HepG2 (cell line): ENCODE results near the gene GON7. TPM values are rescaled to one million over a fixed set of nuclear protein-coding genes. Genes with fewer than 3 reads are reported as not detected.
A peak's percentile ranks its signal among the peaks of the same experiment; 100 is the strongest.

ENCODE experiments used
- CHCHD3 ChIP-seq: sonication (generic); formaldehyde crosslinking; IDR thresholded peaks from 2 replicates; pipeline ENCODE4 v1.8.0; 2022; ENCODE audit warnings: mild to moderate bottlenecking, missing genetic modification reagents, moderate library complexity
- DZIP1 ChIP-seq: sonication (generic); formaldehyde crosslinking; IDR thresholded peaks from 2 replicates; pipeline ENCODE4 v1.5.0; 2020; ENCODE audit warnings: mild to moderate bottlenecking, missing genetic modification reagents
- GZF1 ChIP-seq: sonication (generic); formaldehyde crosslinking; IDR thresholded peaks from 2 replicates; pipeline ENCODE4 v1.5.1; 2020; ENCODE audit warnings: mild to moderate bottlenecking, missing genetic modification reagents
- HDAC6 ChIP-seq: fragments of 200-600 bp; sonication (generic); IDR thresholded peaks from 2 replicates; pipeline ENCODE4 v1.7.0; 2017; ENCODE audit warnings: mild to moderate bottlenecking, antibody characterized with exemption, low read length, low read depth
- HOXA3 ChIP-seq: sonication (generic); formaldehyde crosslinking; IDR thresholded peaks from 2 replicates; pipeline ENCODE4 v1.5.0; 2020; ENCODE audit warnings: missing genetic modification reagents
- KMT2B ChIP-seq: IDR thresholded peaks from 2 replicates; pipeline ENCODE4 v1.6.1; 2016; ENCODE audit warnings: missing genetic modification reagents, missing compliant biosample characterization
- MED1 ChIP-seq: sonication (generic); formaldehyde crosslinking; IDR thresholded peaks from 2 replicates; pipeline ENCODE4 v1.4.0; 2020; ENCODE audit warnings: missing genetic modification reagents
- RBAK ChIP-seq: sonication (generic); formaldehyde crosslinking; IDR thresholded peaks from 2 replicates; pipeline ENCODE4 v1.5.1; 2020; ENCODE audit warnings: mild to moderate bottlenecking, missing genetic modification reagents
- REL ChIP-seq: sonication (generic); formaldehyde crosslinking; conservative IDR thresholded peaks from 2 replicates; pipeline ENCODE4 v1.8.0; 2022; ENCODE audit warnings: mild to moderate bottlenecking, missing genetic modification reagents, moderate library complexity
- REPIN1 ChIP-seq: sonication (generic); formaldehyde crosslinking; IDR thresholded peaks from 2 replicates; pipeline ENCODE4 v1.8.0; 2022; ENCODE audit warnings: missing genetic modification reagents, low read depth, mild to moderate bottlenecking, borderline replicate concordance
- SMYD3 ChIP-seq: sonication (generic); formaldehyde crosslinking; IDR thresholded peaks from 2 replicates; pipeline ENCODE4 v1.8.1; 2023; ENCODE audit warnings: mild to moderate bottlenecking, missing genetic modification reagents
- SRF ChIP-seq: IDR thresholded peaks from 2 replicates; pipeline ENCODE4 v1.6.1; 2011; ENCODE audit warnings: mild to moderate bottlenecking, low read depth, low read length, moderate library complexity
- TFAP4 ChIP-seq: sonication (generic); IDR thresholded peaks from 2 replicates; pipeline ENCODE4 v1.6.1; 2016; ENCODE audit warnings: low read depth, borderline replicate concordance
- ZBTB25 ChIP-seq: IDR thresholded peaks from 2 replicates; pipeline ENCODE4 v1.6.1; 2018; ENCODE audit warnings: missing genetic modification reagents
- ZEB1 ChIP-seq: IDR thresholded peaks from 2 replicates; pipeline ENCODE4 v1.6.1; 2012; ENCODE audit warnings: mild to moderate bottlenecking, low read depth, inconsistent platforms; ENCODE audit not compliant: insufficient replicate concordance
- ZNF546 ChIP-seq: sonication (generic); formaldehyde crosslinking; conservative IDR thresholded peaks from 2 replicates; pipeline ENCODE4 v1.8.1; 2023; ENCODE audit warnings: mild to moderate bottlenecking, missing genetic modification reagents
- ZNF619 ChIP-seq: sonication (generic); formaldehyde crosslinking; IDR thresholded peaks from 2 replicates; pipeline ENCODE4 v1.4.0; 2020; ENCODE audit warnings: mild to moderate bottlenecking, missing genetic modification reagents
- ZNF670 ChIP-seq: sonication (generic); formaldehyde crosslinking; IDR thresholded peaks from 2 replicates; pipeline ENCODE4 v1.8.0; 2022; ENCODE audit warnings: mild to moderate bottlenecking, missing genetic modification reagents, borderline replicate concordance
- ZSCAN31 ChIP-seq: sonication (generic); formaldehyde crosslinking; IDR thresholded peaks from 2 replicates; pipeline ENCODE4 v1.5.0; 2020; ENCODE audit warnings: low read depth, mild to moderate bottlenecking, missing genetic modification reagents
- polyA plus RNA-seq, 8 experiments: library from polyadenylated mRNA; depleted of rRNA in 3 of 8; stranded (reverse) in 7 of 8; unstranded in 1 of 8; fragments of >200 nt; fragmentation: Illumina TruSeq in 4 of 8; extraction: Trizol in 4 of 8; gene quantifications; 2 replicates each; pipeline versions ENCODE4 v1.2.1 to v1.2.3, GENCODE V29; 2011 to 2016; ENCODE audit warnings: low read depth in 4 of 8, missing spikeins in 1 of 8, mixed read lengths in 1 of 8; ENCODE audit not compliant: insufficient read depth in 1 of 8
- total RNA-seq, 5 experiments: library from RNA; depleted of rRNA; stranded (reverse); fragments of >200 nt; fragmentation: Illumina TruSeq; extraction: Trizol; gene quantifications; 2 replicates each; pipeline ENCODE4 v1.2.3, GENCODE V29; 2016; ENCODE audit warnings: low read depth in 1 of 5
- TF ChIP-seq, protein P1 (sequence below): sonication (generic); formaldehyde crosslinking; IDR thresholded peaks from 2 replicates; pipeline ENCODE4 v1.5.0; 2020; ENCODE audit warnings: missing genetic modification reagents, mild to moderate bottlenecking, borderline replicate concordance
- TF ChIP-seq, protein P2 (sequence below): IDR thresholded peaks from 2 replicates; pipeline ENCODE4 v1.6.1; 2016; ENCODE audit warnings: mild to moderate bottlenecking, missing biosample characterization, missing genetic modification reagents

The GON7 gene
- total and polyA plus RNA-seq, 2 of the 13 experiments (the other 11 are each of a cell fraction or from before 2014, with no cell fraction given): 11.9 to 28.0 TPM

DNA sequence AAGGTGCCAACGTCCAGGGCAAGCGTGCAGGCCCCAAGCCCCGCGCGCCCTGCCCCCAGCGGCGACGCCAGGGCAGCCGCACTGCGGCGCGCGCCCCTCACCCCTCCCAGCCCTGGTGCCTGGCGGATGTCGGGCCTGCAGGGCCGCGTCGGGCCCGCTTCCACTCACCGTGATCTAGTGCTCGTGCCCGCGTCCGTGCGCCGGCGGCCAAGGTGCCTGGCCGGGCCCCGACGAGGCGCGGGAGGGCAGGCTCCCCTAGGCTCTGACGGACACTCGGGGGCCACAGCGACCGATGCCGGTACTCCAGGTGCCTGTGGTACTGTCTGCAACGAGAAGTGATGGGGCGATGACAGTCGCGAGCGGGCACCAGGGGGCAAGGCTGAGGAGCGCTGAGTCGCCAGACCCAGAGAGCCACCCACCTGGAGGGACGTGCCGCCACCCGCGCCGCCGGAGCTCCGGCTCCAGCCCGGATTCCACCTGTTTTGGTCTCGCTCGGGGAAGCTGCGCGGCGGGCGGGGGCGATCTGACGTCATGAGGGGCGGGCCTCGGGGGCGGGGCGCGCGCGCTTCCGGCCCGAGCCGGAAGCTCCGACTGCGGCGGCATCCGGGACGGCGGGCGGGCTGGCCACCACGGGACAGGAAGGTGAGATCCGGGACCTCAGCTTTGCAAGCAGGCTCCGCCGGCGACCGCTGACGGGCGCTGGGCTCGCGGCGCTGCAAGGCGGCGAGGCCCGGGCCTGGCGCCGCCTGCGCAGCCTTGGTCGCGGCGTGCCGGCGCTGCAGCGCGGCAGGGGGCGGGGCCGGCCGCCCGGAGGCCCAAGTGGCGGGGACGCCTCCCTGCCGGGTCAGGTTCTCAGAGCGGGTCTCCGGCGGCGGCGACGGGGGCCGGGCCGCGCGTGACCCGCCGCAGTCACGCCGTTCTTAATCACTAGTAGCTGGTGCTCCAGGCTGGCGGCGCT lies 22.2 kb downstream of the GON7 start, which contains the start of the genes LYSET and MOAP1 (continued):
- TF ChIP-seq HOXA3 (CRISPR knock-in tag) (peak; percentile 54; the same call in 1 of the 2 replicates), ZSCAN31 (CRISPR knock-in tag) (no peak), DZIP1 (CRISPR knock-in tag) (peak; percentile 64; the same call in 1 of the 2 replicates), HDAC6 (no peak), ZEB1 (no peak), REPIN1 (no peak), CHCHD3 (CRISPR knock-in tag) (peak; percentile 62; the same call in 1 of the 2 replicates), SRF (no peak), ZBTB25 (CRISPR knock-in tag) (peak; percentile 72; the same call in 1 of the 2 replicates), REL (CRISPR knock-in tag) (peak; percentile 71; the same call in 1 of the 2 replicates), MED1 (CRISPR knock-in tag) (peak; percentile 71), TFAP4 (peak; percentile 43; the same call in 1 of the 2 replicates), ZNF546 (peak; percentile 59; the same call in 1 of the 2 replicates), KMT2B (CRISPR knock-in tag) (peak; percentile 39), RBAK (CRISPR knock-in tag) (no peak), SMYD3 (CRISPR knock-in tag) (no peak), ZNF670 (CRISPR knock-in tag) (peak; percentile 81; the same call in 1 of the 2 replicates), ZNF619 (peak; percentile 85; the same call in 1 of the 2 replicates), GZF1 (peak; percentile 66; the same call in 1 of the 2 replicates)
- TF ChIP-seq, protein P1, sequence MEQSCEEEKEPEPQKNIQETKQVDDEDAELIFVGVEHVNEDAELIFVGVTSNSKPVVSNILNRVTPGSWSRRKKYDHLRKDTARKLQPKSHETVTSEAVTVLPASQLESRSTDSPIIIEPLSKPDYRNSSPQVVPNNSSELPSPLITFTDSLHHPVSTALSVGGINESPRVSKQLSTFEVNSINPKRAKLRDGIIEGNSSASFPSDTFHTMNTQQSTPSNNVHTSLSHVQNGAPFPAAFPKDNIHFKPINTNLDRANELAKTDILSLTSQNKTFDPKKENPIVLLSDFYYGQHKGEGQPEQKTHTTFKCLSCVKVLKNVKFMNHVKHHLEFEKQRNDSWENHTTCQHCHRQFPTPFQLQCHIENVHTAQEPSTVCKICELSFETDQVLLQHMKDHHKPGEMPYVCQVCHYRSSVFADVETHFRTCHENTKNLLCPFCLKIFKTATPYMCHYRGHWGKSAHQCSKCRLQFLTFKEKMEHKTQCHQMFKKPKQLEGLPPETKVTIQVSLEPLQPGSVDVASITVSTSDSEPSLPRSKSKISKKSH: peak; percentile 85; the same call in 1 of the 2 replicates
- TF ChIP-seq, protein P2, sequence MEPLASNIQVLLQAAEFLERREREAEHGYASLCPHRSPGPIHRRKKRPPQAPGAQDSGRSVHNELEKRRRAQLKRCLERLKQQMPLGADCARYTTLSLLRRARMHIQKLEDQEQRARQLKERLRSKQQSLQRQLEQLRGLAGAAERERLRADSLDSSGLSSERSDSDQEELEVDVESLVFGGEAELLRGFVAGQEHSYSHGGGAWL (CRISPR knock-in tag): peak; percentile 70; the same call in 1 of the 2 replicates
